HG03571 (cell line): ENCODE results near the gene BNIP2.
"Not testable (repeated sequence)": the region's sequence is repeated elsewhere in the genome, so short reads cannot be mapped to it uniquely, and the experiment has no call there.

ENCODE experiments used
- ATAC-seq: cut with Tn5 transposase; IDR thresholded peaks from one replicate; pipeline ENCODE4 v1.9.1; 2021; ENCODE audit not compliant: unreplicated experiment

Gene BNIP2

DNA sequence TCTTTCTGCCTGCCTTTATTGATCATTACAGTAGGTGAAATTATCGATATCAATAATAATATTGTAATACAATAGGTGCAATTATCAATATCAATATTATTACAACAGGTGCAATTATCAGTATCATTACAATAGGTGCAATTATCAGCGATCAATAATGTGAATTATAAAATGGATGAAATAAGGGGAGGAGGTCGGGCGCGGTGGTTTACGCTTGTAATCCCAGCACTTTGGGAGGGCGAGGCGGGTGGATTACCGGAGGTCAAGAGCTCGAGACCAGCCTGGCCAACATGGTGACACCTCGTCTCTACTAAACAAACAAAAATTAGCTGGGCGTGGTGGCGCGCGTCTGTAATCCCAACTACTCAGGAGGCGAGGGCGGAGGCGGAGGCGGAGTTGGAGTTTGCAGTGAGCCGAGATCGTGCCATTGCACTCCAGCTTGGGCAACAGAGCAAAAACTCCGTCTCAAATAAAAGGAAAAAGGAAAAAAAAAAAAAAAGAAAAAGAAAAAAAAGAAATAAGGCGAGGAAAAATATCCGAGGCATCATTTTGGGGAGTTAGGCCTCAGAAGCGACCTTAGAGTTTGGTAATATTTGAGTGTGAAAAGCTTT lies 611 bp upstream of the BNIP2 start:
- no peak for ATAC-seq

DNA sequence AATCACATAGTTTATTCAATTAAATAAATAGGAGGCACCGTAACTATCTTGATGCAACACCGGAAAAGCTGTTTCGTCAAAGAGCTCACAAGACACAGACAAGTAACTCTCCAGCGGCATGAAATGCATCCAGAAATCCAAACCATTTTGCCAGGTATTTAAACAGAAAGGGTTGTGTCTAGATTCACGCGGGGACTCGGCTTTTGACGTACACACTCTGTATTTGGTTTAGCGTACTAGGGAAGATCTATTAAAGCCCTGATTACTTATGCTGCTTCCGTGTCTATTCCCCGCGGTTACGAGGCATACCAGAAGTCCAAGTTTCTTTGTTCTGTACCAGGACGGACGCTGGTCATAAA lies 718 bp downstream of the BNIP2 start:
- no peak for ATAC-seq

DNA sequence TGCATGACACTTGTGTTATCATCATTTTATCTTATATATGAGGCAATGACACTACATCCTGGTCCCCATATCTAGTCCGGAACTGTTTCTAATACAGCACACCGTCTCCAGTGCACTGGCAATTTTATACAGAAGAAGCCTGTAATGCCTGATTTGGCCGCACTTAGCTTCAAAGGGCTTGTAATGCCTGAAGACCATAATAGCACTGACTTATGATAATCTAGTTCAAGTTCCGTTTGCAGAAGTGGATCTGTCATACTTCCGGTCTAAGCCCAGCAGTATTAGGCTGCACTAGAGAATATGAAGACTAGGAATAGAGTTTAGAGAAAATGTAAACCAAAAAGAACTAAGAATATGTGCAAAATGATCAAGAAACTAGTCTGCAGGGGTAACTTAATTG lies 1.3 kb downstream of the BNIP2 start:
- no peak for ATAC-seq

DNA sequence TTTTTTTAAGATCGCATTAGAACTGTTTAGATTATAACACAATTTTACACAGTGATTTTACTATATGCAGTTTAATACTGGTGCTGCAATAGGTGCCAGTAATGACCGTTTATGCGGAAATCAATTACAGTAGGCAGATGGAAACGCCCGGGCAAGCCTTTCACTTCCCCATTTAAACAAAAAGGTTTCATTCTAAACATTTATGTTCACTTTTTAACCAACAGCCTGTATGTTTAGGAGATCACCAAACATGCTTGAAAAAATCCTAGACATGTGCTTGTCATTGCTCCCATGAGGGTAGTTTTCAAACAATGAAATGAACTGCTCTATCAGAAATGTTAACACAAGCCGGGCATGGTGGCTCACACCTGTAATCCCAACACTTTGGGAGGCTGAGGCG lies 2.7 kb downstream of the BNIP2 start:
- ATAC-seq: peak; percentile 22

DNA sequence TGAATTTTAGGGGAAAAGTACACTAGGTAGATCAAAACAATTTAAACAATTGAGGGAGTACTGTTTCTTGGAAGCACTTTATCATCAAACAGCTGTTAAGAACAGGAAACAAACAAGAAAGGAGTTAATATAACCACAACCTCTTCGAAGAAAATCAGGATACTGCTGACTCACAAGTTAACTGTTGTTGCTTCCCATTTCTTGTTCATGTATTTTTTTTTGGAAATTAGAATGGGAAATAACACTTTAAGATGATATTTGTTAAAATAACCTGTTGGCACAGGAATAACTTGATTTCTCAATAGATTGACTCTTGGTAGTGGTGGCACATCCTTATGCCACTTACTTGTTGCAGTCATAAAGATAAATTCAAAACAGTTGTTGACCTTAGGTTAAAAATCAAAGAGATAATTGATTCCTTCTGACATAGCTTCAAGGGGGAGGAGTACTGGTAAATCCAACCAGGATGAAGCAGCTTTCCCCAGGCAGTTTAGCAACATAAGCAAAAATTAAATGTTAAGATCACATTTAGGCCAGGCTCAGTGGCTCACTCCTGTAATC lies 3.3 kb downstream of the BNIP2 start:
- ATAC-seq: no peak

DNA sequence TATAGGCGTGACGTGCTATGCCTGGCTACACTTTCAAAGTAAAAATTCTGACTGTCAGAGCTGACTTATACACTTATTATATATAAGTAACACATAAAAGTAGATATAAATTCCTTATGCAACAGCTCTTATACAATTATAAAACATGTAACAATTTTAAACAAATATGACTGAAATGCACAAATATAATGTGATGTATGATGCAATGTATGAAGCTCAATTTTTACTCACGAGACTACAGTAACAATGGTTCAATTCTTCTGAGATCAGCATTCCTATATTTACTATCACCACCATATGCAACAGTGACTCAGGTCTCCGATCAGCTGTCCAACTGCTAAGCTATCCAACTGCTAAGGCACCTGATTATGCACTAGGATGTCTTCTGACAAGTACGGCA lies 8.2 kb downstream of the BNIP2 start:
- no peak for ATAC-seq

DNA sequence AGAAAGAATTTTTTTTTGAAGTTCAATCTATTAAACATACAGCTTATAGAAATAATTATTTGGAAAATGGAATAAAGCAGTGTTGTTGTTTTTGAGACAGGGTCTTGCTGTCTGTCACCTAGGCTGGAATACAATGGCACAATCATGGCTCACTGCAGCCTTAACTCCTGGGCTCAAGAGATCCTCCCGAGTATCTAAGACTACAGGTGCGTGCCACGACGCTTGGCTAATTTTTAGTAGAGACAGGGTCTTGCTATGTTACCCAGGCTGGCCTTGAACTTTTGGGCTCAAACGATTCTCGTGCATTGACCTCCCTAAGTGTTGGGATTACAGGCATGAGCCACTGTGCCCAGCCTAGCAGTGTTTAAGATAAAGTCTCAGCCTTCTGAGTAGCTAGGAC lies 8.8 kb downstream of the BNIP2 start:
- ATAC-seq: no peak

DNA sequence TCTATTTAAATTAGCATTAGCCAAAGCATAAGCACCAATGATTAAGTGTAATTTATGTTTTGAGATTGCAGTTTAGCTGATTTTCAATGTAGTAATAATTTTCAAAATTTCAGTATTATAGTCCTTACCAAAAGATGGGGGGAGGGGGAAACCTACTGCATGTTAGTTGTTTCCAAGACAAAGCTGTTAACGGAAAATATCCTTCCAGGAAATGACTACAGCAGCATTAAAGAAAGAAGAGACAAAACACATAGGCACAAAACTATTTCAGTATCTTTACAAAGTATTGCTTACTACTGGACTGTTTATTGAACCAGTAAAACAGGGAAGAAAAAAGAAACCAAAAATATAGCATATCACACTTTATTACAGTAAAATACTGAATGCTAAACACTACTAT lies 10.5 kb downstream of the BNIP2 start:
- ATAC-seq: no peak

DNA sequence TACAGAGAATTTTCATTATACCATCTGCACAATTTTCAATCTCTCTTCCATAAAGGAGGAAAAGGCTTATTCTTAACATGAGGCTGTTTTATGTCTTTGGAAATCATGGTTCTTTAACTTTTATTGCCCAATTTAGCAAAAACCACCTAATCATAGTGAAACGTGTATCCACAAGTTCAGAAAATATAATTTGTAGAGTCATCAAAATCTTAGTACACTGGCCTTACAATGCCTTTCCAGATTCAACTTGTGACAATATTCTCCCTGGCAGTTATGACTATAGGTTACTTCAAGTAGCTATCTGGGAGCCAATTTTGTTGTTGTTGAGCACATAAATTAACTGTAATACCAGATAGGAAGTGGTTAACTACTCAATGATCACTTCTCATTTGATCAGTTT lies 10.9 kb downstream of the BNIP2 start:
- no peak for ATAC-seq

DNA sequence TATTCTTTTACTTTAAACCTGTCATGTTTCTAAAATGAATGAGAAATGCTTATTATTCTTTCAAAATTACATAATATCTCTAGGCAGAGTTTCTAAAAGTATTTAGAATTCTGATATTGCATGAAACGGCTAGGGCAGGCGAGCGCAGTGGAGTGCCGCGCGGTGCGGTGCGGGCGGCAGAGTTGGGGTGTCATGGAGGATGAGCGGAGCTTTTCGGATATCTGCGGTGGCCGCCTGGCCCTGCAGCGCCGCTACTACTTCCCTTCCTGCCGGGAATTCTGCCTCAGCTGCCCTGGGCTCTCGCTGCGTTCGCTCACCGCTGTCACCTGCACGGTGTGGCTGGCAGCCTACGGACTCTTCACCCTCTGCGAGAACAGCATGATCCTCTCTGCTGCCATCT lies 12.6 kb downstream of the BNIP2 start:
- no peak for ATAC-seq

DNA sequence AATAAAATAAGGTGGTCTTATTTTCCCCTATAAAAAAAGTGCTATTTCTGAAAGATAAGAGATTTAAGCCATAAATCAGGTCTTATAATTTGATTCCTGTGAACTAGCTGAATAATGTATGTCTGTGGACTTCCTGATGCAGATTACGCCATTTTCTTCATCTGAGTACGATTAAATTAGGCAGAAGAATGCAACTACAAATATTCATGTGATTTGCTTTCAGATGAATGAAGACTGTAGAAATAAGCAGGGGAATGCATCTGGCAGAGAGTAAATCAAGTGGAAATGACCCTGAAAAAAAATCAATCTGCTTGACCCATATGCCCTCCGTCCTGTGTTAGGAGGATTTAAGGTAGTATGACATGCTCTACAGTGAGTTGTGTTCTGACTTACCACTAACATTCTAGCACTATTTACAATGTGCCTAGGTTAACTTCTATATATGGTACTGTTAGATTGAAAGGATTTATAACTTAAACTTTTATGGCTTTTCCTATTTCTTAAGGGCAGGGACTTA lies 14.7 kb downstream of the BNIP2 start:
- ATAC-seq: no peak

DNA sequence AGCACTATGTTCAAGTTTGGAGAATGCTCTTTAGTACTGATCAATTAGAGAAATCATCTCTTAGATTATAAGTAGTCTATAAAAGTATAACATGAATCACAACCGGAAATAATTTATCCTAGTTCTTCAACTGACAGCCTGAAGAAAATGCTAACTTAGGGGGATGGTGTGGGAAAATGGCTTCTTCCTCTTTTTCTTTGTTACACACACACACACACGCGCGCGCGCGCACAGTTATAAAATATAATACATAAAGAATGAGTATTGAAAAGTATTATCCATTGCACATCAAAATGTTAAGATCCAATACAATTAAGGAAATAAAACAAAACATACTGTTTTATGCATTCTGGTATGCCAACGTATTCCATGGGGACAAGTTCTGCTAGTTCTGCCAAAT lies 20.6 kb downstream of the BNIP2 start:
- no peak for ATAC-seq

DNA sequence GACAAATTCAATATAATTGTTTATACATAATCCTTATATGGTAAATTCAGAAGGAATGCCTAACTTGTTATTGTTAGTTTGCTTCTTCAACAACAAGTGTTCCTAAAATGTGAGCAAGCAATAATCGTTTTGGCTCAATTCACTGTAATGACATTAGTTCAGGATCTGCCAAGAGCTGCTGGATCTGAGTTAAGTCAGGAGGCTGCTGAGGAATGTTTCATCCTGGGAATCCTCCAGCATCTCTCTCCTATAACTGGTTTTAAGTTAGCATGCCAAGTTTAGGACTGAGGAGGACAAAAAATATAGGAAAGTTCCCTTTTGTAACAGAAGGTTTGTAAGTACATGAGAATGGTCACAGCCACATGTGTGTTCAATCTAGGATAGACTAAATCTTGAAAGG lies 26.9 kb downstream of the BNIP2 start:
- ATAC-seq: no peak

DNA sequence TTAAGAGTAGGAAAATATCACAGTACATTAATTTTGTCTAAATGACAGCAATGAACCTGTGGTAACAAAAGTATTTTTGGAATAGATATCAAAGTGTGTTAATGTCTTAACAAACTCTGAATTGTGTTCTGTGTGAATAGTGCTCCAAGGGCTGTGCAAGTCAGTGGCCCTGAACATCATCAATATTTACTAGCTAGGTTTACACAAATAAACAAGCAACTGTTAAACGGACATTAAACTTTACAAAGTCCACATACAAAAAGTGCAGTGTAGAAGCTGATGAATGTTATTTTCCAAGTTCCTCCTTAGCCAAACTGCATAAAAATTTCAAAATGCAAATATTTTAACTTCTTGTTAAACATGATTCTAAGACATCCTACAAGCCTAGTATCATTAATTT lies 29.8 kb downstream of the BNIP2 start:
- no peak for ATAC-seq

DNA sequence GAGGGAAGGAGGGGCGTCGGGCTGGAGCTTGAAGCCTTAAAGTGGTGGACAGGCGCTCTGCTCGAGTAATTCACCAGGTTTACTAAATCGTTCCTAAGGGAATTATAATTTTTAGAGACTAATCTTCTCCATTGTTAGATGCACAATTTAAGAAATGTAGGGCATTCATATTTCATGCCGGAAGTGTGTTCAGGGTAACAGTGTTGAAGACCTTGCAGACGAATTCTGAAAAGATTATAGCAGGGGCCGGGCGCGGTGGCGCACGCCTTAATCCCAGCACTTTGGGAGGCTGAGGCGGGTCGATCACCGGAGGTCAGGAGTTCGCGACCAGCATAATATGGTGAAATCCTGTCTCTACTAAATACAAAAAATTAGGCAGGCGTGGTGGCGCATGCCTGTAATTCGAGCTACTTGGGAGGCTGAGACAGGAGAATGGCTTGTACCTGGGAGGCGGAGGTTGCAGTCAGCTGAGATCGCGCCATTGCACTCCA lies 31.4 kb downstream of the BNIP2 start:
- ATAC-seq: peak; percentile 5

DNA sequence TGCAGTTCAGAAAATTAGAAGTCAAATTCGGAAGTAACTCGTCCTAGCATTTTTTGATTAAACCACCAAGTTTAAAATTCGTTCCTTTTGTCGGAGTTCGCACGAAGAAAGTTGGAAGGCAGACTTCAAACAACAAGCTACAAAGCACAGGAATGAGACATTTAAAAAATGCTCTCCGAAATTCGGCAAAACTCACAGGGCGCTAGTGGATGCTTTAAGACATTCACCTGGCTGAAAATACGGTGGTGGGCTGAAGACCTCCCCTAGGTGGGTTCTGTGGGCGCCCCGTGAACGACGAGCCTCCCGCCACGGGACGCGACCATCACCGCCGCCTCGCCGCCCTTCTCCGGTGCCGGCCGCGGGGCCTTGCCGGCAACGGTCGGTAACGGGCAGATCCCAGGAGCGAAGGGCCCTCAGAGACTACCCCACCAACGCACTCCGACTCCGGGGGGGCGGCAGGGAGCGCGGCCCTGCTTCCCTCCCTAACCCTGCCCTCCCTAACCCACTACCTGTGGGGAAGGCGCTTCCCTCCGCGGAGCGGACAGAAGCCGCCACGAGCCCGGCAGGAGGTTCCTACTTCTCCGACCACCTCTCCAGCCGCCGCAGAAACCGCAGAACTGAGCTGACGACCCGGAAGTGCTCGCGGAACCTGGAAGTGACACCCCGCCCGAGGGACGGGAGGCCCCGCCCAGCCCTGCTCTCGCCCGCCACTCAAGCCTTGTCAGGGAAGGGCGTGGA lies 32.1 kb downstream of the BNIP2 start, which contains the start of gene GTF2A2:
TSS of gene GTF2A2 (minus strand) at position 619 of the 738 bp plus-strand sequence. CDS start 5,238 bp downstream, outside the sequence.
- peak; percentile 98 for ATAC-seq

DNA sequence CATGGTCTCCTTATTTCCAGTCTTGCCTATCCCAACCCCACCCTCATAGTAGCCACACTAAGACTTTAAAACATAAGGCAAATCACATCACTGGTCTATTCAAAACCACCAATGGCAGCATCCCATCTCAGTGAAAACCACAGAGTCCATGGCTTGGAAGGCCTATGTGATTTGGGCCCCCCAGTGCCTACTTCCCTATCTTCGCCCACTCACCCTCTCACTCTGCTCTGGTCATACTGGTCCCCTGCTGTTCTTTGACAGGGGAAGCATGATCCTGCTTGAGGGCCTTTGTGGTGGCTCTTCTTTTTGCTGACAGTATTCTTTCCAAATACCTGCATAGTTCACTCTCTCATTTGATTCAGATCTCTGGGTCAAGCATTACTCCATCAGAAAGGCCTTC lies 35.1 kb downstream of the BNIP2 start:
- ATAC-seq: no peak

DNA sequence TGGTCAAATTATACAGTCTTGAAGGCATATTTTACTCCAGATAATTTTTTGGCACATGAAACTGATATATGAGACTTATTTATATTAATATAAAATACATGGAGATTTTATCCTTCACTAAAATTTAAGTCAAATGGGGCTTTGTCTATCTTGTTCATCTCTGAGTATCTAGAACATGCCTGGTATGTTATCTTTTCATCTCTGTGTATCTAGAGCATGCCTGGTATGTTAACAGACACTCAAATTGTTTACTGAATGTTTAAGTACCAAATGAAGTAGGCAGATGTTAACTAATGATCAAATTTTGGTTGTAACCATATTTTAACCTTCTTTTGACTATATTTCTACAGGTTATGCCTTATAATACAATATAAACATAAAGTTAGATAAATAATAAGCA lies 39.5 kb downstream of the BNIP2 start:
- no peak for ATAC-seq

DNA sequence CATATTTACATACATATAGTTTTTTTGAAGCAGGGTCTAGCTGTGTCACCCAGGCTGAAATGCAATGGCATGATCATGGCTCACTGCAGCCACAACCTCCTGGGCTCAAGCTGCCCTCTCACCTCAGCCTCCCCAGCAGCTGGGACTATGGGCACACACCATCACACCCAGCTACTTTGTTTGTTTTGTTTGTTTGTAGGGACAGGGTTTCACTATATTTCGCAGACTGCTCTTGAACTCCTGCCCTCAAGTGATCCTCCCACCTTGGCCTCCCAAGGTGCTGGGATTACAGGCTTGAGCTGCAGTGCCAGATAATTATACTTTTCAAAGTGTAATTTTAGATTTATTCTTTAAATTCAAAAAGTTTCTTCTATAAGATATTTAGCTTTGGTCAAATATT lies 42.0 kb downstream of the BNIP2 start:
- ATAC-seq: no peak

DNA sequence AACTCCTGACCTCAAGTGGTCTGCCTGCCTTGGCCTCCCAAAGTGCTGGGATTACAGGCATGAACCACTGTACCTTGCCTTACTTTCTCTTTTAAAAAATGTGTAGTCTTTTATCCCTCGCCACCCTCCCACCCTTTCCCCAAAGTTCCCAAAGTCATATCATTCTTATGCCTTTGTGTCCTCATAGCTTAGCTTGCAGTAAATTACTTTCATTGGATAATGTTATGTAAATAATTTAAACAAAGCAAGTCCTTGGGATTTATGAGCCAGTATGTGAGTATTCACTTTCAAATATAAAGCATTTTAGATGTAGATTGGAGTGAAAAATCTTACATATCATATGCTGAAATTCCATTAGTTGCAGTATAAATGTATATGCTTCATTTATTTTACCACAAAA lies 42.8 kb downstream of the BNIP2 start:
- ATAC-seq: no peak

DNA sequence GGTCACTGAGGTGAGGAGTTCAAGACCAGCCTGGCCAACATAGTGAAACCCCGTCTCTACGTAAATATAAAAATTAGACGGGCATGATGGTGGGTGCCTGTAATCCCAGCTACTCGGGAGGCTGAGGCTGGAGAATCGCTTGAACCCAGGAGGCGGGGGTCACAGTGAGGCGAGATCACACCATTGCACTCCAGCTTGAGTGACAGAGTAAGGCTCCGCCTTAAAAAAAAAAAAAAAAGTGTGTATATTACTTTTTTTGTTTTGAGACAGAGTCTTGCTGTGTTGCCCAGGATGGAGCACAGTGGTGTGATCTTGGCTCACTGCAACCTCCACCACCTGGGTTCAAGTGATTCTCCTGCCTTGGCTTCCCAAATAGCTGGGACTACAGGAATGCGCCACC lies 43.3 kb downstream of the BNIP2 start:
- ATAC-seq: not testable (repeated sequence)

DNA sequence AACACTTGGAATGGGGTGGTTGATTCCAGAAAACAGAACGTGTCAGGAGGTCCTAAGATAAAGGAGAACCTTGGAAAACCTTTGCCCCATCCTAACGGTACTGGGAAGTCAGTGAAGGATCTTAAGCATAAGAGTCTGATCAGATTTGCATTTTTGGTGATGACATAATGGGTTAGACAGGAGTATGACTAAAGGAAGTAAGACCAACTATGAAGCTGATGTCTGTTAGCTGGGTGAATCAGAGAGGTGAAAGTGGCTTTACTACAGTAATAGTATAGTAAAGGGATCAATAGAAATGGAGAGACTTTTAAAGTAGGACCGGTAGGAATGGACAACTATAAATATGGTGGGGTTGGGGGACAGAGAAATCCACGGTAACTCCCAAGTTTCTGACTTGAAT lies 44.4 kb downstream of the BNIP2 start:
- no peak for ATAC-seq
